ENCODE results near the gene SLC35E4. TPM values are rescaled to one million over a fixed set of nuclear protein-coding genes. Genes with fewer than 3 reads are reported as not detected.

Gene SLC35E4
- total RNA-seq, 1 donor from 2014 or later, result 2.6 TPM

DNA sequence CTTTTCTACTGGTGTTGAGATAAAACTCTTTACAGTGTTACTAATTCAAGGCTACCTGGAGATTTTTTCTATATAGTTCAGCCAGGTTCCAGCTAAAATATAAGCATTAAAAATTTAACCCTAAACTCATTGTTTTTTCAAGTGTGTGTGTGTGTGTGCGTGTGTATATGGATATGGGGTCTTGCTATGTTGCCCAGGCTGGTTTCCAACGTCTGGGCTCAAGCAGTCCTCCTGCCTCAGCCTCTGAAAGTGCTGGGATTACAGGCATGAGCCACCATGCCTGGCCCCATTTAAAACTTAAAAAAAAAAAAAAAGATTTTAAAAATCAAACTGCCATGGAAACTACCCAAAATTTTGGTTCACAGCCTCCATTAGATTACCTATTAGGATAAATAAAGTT lies 39.4 kb upstream of the SLC35E4 start:
- H3K4me1 Mint-ChIP-seq (ENCODE audit: low read depth), result no peaks in the 10 kb centered on the region
- H3K9me3 Mint-ChIP-seq (ENCODE audit: low read depth), result no peaks in the 10 kb centered on the region
- TF ChIP-seq, protein P1, sequence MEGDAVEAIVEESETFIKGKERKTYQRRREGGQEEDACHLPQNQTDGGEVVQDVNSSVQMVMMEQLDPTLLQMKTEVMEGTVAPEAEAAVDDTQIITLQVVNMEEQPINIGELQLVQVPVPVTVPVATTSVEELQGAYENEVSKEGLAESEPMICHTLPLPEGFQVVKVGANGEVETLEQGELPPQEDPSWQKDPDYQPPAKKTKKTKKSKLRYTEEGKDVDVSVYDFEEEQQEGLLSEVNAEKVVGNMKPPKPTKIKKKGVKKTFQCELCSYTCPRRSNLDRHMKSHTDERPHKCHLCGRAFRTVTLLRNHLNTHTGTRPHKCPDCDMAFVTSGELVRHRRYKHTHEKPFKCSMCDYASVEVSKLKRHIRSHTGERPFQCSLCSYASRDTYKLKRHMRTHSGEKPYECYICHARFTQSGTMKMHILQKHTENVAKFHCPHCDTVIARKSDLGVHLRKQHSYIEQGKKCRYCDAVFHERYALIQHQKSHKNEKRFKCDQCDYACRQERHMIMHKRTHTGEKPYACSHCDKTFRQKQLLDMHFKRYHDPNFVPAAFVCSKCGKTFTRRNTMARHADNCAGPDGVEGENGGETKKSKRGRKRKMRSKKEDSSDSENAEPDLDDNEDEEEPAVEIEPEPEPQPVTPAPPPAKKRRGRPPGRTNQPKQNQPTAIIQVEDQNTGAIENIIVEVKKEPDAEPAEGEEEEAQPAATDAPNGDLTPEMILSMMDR (IDR thresholded peaks at IDR 0.05; ENCODE audit: unreplicated experiment), result no peak

DNA sequence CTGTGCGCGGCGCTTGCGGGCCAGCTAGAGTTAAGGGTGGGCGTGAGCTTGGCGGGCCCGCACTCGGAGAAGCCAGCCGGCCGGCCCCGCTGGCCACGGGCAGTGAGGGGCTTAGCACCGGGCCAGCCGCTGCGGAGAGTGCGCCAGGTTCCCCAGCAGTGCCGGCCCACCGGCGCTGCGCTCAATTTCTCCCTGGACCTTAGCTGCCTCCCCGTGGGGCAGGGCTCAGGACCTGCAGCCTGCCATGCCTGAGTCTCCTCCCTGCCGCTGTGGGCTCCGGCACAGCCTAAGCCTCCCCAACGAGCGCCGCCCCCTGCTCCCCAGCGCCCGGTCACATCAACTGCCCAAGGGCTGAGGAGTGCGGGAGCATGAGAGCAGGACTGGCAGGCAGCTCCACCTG lies 38.7 kb upstream of the SLC35E4 start:
- TF ChIP-seq, protein P1 (IDR thresholded peaks at IDR 0.05; ENCODE audit: unreplicated experiment), result no peak
- H3K27me3 Mint-ChIP-seq, result peaks cover 10% of the 10 kb centered on the region
- no peaks in the 10 kb centered on the region for H3K9me3 Mint-ChIP-seq (ENCODE audit: low read depth)
- H3K4me1 Mint-ChIP-seq (ENCODE audit: low read depth), result no peaks in the 10 kb centered on the region
- H3K36me3 Mint-ChIP-seq (ENCODE audit: insufficient read depth), result no peaks in the 10 kb centered on the region
- H3K4me3 Mint-ChIP-seq (ENCODE audit: low read depth), result no peak overlapping the region
- DNase-seq (ENCODE audit: low spot score, unreplicated experiment), result no peak
- no peak overlapping the region for H3K27ac Mint-ChIP-seq

More for the DNA sequence above, 39.4 kb upstream of the SLC35E4 start:
- H3K4me3 Mint-ChIP-seq (ENCODE audit: low read depth), result no peak overlapping the region
- peaks cover 10% of the 10 kb centered on the region for H3K27me3 Mint-ChIP-seq
- H3K27ac Mint-ChIP-seq, result no peak overlapping the region
- no peak for DNase-seq (ENCODE audit: low spot score, unreplicated experiment)
- H3K36me3 Mint-ChIP-seq (ENCODE audit: insufficient read depth), result no peaks in the 10 kb centered on the region

DNA sequence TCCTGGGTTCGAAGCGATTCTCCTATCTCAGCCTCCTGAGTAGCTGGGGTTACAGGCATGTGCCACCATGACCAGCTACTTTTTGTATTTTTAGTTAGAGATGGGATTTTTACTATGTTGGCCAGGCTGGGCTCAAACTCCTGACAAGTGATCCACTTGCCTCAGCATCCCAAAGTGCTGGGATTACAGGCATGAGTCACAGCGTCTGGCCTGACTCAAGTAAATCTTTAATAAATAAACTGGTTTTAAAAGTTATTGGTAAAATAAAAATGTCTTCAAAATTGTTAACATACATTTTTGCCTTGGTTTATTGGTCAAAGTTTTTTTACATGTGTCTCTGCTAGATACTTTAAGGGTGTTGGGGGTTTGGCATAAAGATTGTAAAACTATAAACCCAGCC lies 36.6 kb upstream of the SLC35E4 start:
- H3K9me3 Mint-ChIP-seq (ENCODE audit: low read depth), result no peaks in the 10 kb centered on the region
- peaks cover 3% of the 10 kb centered on the region for H3K27me3 Mint-ChIP-seq
- no peak overlapping the region for H3K4me3 Mint-ChIP-seq (ENCODE audit: low read depth)
- peaks cover 4% of the 10 kb centered on the region for H3K4me1 Mint-ChIP-seq (ENCODE audit: low read depth)
- no peaks in the 10 kb centered on the region for H3K36me3 Mint-ChIP-seq (ENCODE audit: insufficient read depth)
- H3K27ac Mint-ChIP-seq, result no peak overlapping the region
- TF ChIP-seq, protein P1 (IDR thresholded peaks at IDR 0.05; ENCODE audit: unreplicated experiment), result no peak
- DNase-seq (ENCODE audit: low spot score, unreplicated experiment), result no peak

DNA sequence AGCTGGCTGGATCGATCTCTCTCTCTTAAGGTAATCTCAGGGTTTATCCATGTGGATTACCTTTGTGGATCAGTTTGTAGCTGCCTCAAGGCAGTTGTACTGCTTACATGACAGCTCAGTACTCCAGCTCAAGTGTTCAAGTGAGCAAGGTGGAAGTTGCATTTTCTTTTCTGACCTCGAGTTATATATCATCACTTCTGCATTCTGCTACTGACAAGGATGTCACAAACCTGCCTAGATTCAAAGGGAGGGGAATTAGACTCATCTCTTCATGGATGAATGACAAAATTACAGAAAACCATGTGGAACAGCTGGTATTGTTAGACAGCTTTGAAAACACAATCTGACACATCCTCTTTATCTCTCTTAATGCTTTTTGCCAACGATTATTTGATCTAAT lies 34.7 kb upstream of the SLC35E4 start:
- Mint-ChIP-seq H3K4me3 (ENCODE audit: low read depth) (no peak overlapping the region), H3K4me1 (ENCODE audit: low read depth) (peaks cover 8% of the 10 kb centered on the region), H3K27me3 (no peaks in the 10 kb centered on the region), H3K27ac (no peak overlapping the region), H3K36me3 (ENCODE audit: insufficient read depth) (no peaks in the 10 kb centered on the region), H3K9me3 (ENCODE audit: low read depth) (no peaks in the 10 kb centered on the region)
- TF ChIP-seq, protein P1 (IDR thresholded peaks at IDR 0.05; ENCODE audit: unreplicated experiment), result no peak
- no peak for DNase-seq (ENCODE audit: low spot score, unreplicated experiment)

DNA sequence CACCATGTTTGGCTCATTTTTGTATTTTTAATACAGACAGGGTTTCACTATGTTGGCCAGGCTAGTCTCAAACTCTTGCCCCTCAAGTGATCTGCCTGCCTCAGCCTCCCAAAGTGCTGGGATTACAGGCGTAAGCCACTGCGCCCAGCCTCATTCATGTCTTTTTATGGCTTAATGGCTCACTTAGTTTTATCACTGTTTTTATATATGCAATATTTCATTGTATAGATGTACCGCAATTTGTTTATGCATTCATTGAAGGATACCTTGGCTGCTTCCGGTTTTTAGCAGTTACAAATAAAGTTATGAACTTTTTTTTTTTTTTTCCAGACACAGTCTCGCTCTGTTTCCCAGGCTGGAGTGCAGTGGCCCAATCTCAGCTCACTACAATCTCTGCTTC lies 34.1 kb upstream of the SLC35E4 start:
- TF ChIP-seq, protein P1 (IDR thresholded peaks at IDR 0.05; ENCODE audit: unreplicated experiment), result no peak

More for the DNA sequence above, 34.1 kb upstream of the SLC35E4 start:
- no peaks in the 10 kb centered on the region for H3K27me3 Mint-ChIP-seq
- H3K4me3 Mint-ChIP-seq (ENCODE audit: low read depth), result no peak overlapping the region
- peaks cover 13% of the 10 kb centered on the region for H3K4me1 Mint-ChIP-seq (ENCODE audit: low read depth)
- no peaks in the 10 kb centered on the region for H3K36me3 Mint-ChIP-seq (ENCODE audit: insufficient read depth)
- DNase-seq (ENCODE audit: low spot score, unreplicated experiment), result no peak
- H3K27ac Mint-ChIP-seq, result no peak overlapping the region
- H3K9me3 Mint-ChIP-seq (ENCODE audit: low read depth), result no peaks in the 10 kb centered on the region

Measured in progenitor cell of endocrine pancreas (in vitro differentiated cells).